GM12801 (cell line): ENCODE data around the gene XYLT2.

Experiments used
- TF ChIP-seq, protein P1 (sequence below): IDR thresholded peaks from one replicate; pipeline ENCODE4 v1.5.1; 2011; ENCODE audit warnings: control low read depth; ENCODE audit not compliant: insufficient read length; ENCODE audit errors: extremely low read depth

Gene XYLT2

GRCh38 chr17:50337956-50338355 lies 8.0 kb upstream of the XYLT2 start:
- TF ChIP-seq, protein P1, sequence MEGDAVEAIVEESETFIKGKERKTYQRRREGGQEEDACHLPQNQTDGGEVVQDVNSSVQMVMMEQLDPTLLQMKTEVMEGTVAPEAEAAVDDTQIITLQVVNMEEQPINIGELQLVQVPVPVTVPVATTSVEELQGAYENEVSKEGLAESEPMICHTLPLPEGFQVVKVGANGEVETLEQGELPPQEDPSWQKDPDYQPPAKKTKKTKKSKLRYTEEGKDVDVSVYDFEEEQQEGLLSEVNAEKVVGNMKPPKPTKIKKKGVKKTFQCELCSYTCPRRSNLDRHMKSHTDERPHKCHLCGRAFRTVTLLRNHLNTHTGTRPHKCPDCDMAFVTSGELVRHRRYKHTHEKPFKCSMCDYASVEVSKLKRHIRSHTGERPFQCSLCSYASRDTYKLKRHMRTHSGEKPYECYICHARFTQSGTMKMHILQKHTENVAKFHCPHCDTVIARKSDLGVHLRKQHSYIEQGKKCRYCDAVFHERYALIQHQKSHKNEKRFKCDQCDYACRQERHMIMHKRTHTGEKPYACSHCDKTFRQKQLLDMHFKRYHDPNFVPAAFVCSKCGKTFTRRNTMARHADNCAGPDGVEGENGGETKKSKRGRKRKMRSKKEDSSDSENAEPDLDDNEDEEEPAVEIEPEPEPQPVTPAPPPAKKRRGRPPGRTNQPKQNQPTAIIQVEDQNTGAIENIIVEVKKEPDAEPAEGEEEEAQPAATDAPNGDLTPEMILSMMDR, result no peak

DNA sequence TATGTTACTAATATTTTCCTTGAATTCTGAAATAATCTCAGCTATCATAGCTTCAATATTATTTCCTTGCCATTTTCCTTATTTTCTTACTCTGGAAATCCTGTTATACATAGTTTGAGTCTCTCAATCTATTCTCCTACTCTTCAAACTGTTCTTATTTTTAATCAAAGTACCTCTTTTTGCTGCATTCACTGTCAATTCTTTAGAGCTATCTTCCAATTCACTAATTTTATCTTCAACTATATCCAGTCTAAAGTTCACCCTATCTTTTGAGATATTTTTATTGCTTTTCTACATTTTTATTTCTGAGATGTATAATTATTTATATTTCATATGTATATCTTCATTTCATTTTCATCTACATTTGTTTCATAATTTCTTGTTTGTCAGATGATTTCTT lies 7.3 kb upstream of the XYLT2 start:
- TF ChIP-seq, protein P1, result no peak

- TF ChIP-seq, protein P1, result no peak
Measured at GRCh38 chr17:50339381-50339780, 6.5 kb upstream of the XYLT2 start.

DNA sequence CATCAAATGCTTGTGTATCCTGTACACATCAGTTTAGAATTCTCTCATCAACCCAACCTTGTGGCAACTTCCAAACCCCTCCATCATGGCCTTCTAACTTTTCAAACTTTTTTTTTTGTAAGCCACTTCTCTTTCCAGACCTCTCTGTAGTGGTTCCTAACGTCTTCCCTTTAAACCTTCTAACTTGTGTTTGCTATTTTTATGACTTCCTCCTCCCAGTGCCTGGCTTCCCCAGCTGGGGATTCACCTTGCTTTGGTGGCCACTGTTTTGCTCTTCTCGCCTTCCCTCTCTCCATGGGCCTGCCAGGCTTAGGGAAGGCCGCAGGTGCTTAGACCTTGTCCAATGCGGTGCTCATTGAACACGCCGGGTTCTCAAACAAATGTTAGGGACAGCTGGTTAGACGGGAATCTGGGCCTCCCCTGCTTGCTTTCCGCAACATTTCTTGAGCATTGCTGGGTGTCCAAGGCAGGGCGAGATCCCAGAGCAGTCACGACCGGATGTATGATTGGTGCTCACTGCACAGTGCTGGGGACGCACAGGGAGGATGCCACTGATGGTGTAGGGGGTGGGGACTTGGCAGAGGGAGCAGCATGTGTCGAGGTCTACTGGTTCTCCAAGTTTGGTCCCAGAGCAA lies 1.1 kb upstream of the XYLT2 start:
- TF ChIP-seq, protein P1, result no peak

DNA sequence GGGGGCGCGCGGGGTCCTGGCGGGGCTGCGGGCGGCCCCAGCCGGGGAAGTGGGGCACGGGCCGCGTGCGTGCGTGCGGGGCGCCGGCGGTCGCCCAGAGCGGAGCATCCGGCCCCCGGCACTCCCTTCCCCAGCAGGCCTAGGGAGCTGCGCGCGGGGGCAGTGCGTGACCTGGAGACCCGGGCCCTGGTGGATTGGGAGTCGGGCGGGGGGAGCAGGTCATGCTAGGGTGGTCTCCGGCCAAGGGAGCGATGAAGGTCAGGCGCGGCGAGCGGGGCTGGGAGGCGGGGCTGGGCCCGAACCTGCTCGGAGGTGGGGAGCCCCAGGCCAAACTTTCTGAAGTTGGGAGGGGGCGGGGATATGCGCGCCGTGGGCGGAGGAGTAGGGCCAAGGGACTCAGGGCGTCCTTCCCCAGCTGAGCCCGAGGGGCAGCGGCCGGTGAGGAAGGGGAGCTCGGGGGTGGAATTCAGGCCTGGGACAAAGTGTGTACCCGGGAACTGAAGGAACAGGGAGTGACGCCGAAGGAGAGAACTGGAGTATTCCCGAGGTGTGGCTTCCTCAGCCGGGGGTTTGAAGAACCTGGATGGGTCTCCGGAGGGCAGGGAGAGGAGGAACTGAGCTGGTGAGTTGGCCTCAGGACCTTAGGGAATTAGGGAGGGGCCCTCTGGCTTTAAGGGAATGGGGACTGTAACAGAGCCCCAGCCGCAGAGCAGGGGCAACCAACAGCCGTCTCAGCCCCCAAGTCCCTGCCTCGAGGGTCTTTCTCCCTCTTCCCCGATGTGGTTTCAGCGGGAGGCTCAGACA lies 589 bp downstream of the XYLT2 start:
- TF ChIP-seq, protein P1, result no peak

DNA sequence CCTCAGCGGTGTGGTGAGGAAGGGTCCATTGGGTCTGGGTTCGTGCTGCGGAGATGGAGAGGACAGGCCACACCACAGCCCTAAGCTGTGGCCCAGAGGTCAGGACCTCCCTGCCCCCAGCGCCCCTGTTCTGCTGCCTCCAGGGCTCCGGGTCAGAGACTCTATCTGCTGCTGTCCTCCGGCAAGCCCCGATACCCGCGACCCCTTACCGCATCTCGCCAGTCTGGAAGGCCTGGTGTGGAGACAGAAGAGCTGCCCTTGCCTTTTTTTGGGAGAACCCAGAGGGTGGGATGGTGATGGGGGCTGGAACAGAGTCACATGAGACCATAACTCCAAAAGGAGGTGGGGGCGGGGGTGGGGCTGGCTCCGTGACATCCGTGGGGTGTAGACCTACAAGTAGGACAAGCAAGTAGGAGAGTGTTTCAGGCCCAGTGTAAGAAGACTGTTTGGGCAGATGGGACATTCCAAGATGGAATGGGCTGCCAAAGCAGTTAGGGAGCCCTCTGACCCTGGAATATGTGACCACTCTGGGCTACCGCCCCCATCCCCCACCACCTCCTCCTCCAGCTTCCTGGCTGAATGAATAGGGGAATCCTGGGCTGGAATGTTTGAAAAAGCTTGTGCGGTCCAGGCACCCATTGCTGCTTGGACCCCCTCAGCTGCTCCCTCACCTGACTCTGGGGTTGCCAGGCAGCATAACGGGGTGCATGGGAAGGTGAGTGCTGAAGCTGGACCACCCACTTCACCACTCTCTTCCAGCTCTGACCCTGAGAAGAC lies 1.4 kb downstream of the XYLT2 start:
- TF ChIP-seq, protein P1, result no peak

DNA sequence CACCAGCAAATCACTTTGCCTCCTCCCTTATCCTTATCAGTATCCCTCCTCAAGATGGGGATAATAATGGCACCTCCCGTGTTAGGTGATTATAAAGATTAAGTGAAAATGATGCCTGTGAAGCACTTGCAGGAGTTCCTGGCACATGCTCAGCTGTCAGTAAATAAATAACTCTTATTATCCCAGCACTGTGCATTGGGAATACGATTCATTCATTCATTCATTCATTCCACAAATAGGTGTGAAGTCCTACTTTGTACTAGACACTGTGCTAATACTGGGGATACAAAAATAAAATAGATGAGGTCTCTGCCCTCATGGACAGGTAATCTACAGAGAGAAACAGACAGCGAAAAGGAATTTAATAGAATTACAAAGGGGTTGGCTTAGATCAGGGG lies 2.0 kb downstream of the XYLT2 start:
- TF ChIP-seq, protein P1, result no peak
